ENCODE results near the gene CENPV.

The CENPV gene

DNA sequence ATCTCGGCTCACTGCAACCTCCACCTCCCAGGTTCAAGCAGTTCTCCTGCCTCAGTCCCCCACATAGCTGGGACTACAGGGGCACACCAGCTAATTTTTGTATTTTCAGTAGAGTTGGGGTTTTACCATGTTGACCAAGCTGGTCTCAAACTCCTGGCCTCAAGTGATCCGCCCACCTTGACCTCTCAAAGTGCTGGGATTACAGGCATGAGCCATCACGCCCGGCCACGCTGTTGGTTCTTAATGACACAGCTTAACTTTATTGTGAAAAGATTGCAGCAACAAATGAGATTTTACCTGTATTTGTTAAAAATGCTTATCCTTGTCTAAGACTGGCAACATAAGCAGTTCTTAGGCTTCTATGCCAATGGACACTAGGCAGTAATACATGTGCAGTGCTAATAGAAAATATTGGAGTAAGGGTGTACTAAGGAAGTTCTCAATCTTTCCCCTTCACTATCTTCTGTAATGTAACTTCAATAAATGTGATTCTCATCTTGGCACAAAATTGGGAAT lies 30.6 kb upstream of the CENPV start:
- TF ChIP-seq, protein P1, sequence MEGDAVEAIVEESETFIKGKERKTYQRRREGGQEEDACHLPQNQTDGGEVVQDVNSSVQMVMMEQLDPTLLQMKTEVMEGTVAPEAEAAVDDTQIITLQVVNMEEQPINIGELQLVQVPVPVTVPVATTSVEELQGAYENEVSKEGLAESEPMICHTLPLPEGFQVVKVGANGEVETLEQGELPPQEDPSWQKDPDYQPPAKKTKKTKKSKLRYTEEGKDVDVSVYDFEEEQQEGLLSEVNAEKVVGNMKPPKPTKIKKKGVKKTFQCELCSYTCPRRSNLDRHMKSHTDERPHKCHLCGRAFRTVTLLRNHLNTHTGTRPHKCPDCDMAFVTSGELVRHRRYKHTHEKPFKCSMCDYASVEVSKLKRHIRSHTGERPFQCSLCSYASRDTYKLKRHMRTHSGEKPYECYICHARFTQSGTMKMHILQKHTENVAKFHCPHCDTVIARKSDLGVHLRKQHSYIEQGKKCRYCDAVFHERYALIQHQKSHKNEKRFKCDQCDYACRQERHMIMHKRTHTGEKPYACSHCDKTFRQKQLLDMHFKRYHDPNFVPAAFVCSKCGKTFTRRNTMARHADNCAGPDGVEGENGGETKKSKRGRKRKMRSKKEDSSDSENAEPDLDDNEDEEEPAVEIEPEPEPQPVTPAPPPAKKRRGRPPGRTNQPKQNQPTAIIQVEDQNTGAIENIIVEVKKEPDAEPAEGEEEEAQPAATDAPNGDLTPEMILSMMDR (IDR thresholded peaks at IDR 0.05; ENCODE audit: low read depth, low read length, missing control alignments): no peak
- no peak for DNase-seq (ENCODE audit: extremely low read depth, low read depth)
- peak overlapping the region; percentile 80; the same call in 1 of the 2 replicates for H3K4me3 ChIP-seq (replicated peaks; ENCODE audit: low read depth, low read length)

GRCh38 chr17:16383216-16383615 lies 29.9 kb upstream of the CENPV start:
- DNase-seq (ENCODE audit: extremely low read depth, low read depth): no peak
- TF ChIP-seq, protein P1 (IDR thresholded peaks at IDR 0.05; ENCODE audit: low read depth, low read length, missing control alignments): no peak
- H3K4me3 ChIP-seq (replicated peaks; ENCODE audit: low read depth, low read length): peak overlapping the region; percentile 80

GRCh38 chr17:16381496-16381820 lies 28.2 kb upstream of the CENPV start:
- TF ChIP-seq, protein P1 (IDR thresholded peaks at IDR 0.05; ENCODE audit: low read depth, low read length, missing control alignments): no peak
- DNase-seq (ENCODE audit: extremely low read depth, low read depth): no peak
- H3K4me3 ChIP-seq (replicated peaks; ENCODE audit: low read depth, low read length): peak overlapping the region; percentile 80

GRCh38 chr17:16380640-16381495 lies 27.6 kb upstream of the CENPV start, which contains the start of gene UBB:
UBB (plus strand) TSS chr17:16381091; CDS start chr17:16381908, 817 bp downstream.
- DNase-seq (ENCODE audit: extremely low read depth, low read depth): peak; percentile 93
- TF ChIP-seq, protein P1 (IDR thresholded peaks at IDR 0.05; ENCODE audit: low read depth, low read length, missing control alignments): no peak
- H3K4me3 ChIP-seq (replicated peaks; ENCODE audit: low read depth, low read length): peak within 1 kb of the TSS; percentile 80

DNA sequence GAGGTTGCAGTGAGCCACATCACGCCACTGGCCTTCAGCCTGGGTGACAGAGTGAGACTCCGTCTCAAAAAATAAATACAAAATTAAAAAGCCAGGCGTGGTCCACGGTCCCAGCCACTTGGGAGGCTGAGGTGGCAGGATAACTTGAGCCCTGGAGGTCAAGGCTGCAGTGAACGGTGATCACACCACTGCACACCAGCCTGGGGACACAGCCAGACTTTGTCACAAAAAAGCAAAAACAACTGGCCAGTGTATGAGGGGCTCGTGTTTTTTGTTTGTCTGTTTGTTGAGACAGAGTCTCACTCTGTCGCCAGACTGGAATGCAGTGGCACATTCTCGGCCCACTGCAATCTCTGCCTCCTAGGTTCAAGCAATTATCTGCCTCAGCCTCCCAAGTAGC lies 26.4 kb upstream of the CENPV start:
- no peak overlapping the region for H3K4me3 ChIP-seq (replicated peaks; ENCODE audit: low read depth, low read length)
- no peak for DNase-seq (ENCODE audit: extremely low read depth, low read depth)
- TF ChIP-seq, protein P1 (IDR thresholded peaks at IDR 0.05; ENCODE audit: low read depth, low read length, missing control alignments): no peak

DNA sequence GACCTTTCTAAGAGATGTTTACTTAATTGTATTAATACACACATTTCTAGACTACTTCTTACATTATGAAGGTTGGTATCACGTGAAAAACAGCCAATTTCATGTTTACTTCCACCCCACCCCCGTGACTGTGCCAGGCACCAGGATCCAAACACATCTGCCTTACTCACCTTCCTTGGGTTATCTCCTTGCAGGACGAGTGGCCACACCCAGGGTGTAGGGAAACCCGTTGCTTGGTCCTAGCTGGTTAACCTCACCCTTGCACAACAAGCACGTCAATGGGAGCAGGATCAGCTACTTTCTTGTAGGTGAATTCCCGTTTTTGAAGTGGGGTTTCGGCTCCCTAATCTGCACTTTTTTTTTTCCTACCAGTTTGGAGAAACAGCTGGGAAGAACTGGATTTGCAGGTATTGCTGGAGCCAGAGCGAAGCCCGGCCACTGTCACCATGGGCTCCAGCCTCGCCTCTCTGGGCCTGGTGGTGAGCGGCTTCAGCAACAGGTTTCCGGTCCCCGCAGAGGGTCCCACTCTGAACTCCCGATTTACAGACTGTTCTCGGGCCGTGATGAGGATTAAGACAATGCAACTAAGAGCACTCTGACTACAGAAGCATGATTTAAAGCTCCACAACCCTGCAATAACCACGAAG lies 25.5 kb upstream of the CENPV start:
- TF ChIP-seq, protein P1 (IDR thresholded peaks at IDR 0.05; ENCODE audit: low read depth, low read length, missing control alignments): no peak
- H3K4me3 ChIP-seq (replicated peaks; ENCODE audit: low read depth, low read length): no peak overlapping the region
- no peak for DNase-seq (ENCODE audit: extremely low read depth, low read depth)

All from HFF-Myc (cell line).